Measurements from ENCODE around the gene IQUB.
"Not testable (repeated sequence)": the region's sequence is repeated elsewhere in the genome, so short reads cannot be mapped to it uniquely, and the experiment has no call there.

The IQUB gene

DNA sequence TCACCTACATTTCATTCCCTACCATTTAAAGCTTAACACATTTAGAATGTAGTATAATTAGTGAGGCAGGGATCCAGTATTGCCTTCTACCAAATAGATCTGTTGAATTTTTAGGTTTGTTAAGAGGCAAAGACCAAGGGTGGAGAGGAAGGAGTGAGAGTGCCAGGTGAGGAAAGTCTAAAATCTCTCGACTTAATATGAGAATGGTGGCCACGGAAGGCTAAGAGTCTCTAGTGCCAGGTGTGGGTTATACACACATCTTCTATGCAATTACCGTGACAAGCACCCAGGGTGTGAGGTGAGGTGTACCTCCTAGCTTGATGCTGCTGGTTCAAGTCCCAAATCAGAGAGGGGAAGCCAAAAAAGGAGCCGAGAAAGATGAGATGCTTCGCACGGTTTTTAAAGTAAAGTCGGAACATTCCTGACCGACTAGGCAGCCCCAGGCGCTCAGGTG, 439 bp downstream of the IQUB start:
- Histone ChIP-seq H2AFZ (ENCODE audit: low read depth, low read length) (peak overlapping the region; percentile 55; the same call in 1 of the 2 replicates), H3K9ac (ENCODE audit: low read depth, low read length) (peak overlapping the region; percentile 2; the same call in 1 of the 2 replicates), H4K20me1 (ENCODE audit: insufficient read depth, low read length) (no peaks in the 10 kb centered on the region)

DNA sequence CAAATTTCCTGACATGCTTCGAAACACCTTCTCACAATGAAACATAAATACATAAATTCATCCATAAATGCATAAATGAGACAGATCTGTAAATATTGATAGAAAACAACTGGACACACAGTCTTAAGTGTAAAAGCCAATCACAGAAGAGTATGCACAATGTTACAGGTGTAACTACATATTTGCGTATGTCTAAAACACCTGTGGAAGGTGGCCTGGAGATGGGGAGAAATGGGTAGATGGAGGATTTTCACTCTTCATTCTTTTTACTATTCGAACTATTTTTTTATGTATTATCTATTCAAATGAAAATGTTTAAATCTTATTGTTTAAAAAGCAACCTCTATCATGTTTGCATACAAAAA, 860 bp downstream of the IQUB start:
- H2AFZ ChIP-seq (ENCODE audit: low read depth, low read length) = no peak overlapping the region
- no peaks in the 10 kb centered on the region for H3K79me2 ChIP-seq (ENCODE audit: insufficient read depth, low read length)
- no peak for ATAC-seq (ENCODE audit: insufficient read depth, low read depth)
- no peak overlapping the region for H3K9ac ChIP-seq (ENCODE audit: low read depth, low read length)
- no peaks in the 10 kb centered on the region for H3K36me3 ChIP-seq (ENCODE audit: insufficient read depth, low read length)
- peaks cover 17% of the 10 kb centered on the region for H3K4me1 ChIP-seq (ENCODE audit: insufficient read depth, low read length)
- H3K9me3 ChIP-seq (ENCODE audit: insufficient read depth, low read length, severe bottlenecking) = no peaks in the 10 kb centered on the region
- no peaks in the 10 kb centered on the region for H4K20me1 ChIP-seq (ENCODE audit: insufficient read depth, low read length)
- H3K4me3 ChIP-seq (ENCODE audit: low read depth in 1 of 2, low read length in 2 of 2) = no peak overlapping the region
- no peak overlapping the region for H3K27ac ChIP-seq (ENCODE audit: low read length)
- H3K4me2 ChIP-seq (ENCODE audit: insufficient read depth, low read length) = no peak overlapping the region
- DNase-seq = no peak
- no peaks in the 10 kb centered on the region for H3K27me3 ChIP-seq (ENCODE audit: insufficient read depth, low read length, poor library complexity)
- TF ChIP-seq, protein P1, sequence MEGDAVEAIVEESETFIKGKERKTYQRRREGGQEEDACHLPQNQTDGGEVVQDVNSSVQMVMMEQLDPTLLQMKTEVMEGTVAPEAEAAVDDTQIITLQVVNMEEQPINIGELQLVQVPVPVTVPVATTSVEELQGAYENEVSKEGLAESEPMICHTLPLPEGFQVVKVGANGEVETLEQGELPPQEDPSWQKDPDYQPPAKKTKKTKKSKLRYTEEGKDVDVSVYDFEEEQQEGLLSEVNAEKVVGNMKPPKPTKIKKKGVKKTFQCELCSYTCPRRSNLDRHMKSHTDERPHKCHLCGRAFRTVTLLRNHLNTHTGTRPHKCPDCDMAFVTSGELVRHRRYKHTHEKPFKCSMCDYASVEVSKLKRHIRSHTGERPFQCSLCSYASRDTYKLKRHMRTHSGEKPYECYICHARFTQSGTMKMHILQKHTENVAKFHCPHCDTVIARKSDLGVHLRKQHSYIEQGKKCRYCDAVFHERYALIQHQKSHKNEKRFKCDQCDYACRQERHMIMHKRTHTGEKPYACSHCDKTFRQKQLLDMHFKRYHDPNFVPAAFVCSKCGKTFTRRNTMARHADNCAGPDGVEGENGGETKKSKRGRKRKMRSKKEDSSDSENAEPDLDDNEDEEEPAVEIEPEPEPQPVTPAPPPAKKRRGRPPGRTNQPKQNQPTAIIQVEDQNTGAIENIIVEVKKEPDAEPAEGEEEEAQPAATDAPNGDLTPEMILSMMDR (IDR thresholded peaks at IDR 0.05; ENCODE audit: borderline replicate concordance, extremely low read depth, low read length, poor library complexity, severe bottlenecking) = no peak
- no peak for TF ChIP-seq EZH2 (IDR thresholded peaks at IDR 0.05; ENCODE audit: borderline replicate concordance, low read depth, low read length, severe bottlenecking)

More for the DNA sequence above, 439 bp downstream of the IQUB start:
- H3K36me3 ChIP-seq (ENCODE audit: insufficient read depth, low read length) = no peaks in the 10 kb centered on the region
- H3K4me1 ChIP-seq (ENCODE audit: insufficient read depth, low read length) = peaks cover 17% of the 10 kb centered on the region
- TF ChIP-seq, protein P1 (IDR thresholded peaks at IDR 0.05; ENCODE audit: borderline replicate concordance, extremely low read depth, low read length, poor library complexity, severe bottlenecking) = no peak
- TF ChIP-seq EZH2 (IDR thresholded peaks at IDR 0.05; ENCODE audit: borderline replicate concordance, low read depth, low read length, severe bottlenecking) = no peak
- ATAC-seq (ENCODE audit: insufficient read depth, low read depth) (no peak), DNase-seq (no peak)
- no peaks in the 10 kb centered on the region for H3K79me2 ChIP-seq (ENCODE audit: insufficient read depth, low read length)
- no peak overlapping the region for H3K27ac ChIP-seq (ENCODE audit: low read length)
- no peaks in the 10 kb centered on the region for H3K27me3 ChIP-seq (ENCODE audit: insufficient read depth, low read length, poor library complexity)
- H3K9me3 ChIP-seq (ENCODE audit: insufficient read depth, low read length, severe bottlenecking) = no peaks in the 10 kb centered on the region
- H3K4me3 ChIP-seq (ENCODE audit: low read depth in 1 of 2, low read length in 2 of 2) = peak overlapping the region in 1 of 2 experiments; percentile 62; a peak in 2 of 4 replicates
- peak overlapping the region; percentile 80 for H3K4me2 ChIP-seq (ENCODE audit: insufficient read depth, low read length)

DNA sequence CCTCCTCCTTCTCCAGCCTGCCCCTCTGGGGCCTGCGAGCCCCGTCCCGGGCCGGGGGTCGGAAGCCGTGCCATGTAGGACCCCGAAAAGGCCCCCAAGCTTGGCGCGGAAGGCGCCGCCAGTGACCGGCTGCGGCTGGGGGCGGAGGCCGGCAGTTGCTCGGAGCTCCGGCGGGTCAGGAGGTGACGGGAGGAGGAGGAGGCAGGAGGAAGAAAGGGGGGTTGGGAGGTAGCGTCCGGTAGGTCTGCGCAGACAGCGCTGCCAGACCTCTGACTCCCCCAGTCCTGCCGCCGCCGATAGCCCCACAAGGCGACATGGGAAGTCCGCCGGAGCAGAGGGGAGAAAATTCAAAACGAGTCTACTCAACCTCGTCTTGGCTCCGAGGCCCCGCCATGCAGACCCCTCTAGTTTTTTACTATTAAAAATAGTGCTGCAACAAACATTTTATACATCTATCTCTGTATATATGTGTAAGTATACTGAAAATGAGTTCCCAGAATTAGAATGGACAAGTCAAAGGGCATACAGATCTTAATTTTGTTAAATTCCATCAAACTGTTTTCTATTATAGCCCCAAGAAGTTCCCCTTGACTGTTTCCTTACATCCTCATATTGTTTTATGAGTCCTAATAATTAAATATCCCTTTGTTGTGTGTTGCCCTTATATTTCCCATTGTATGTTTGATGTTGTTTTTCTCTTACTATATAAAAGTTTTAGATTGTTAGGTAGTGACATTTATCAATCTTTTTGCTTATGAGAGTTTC, 1.4 kb downstream of the IQUB start:
- not testable (repeated sequence) for H3K9me3 ChIP-seq (ENCODE audit: insufficient read depth, low read length, severe bottlenecking); H2AFZ ChIP-seq (ENCODE audit: low read depth, low read length); H3K4me2 ChIP-seq (ENCODE audit: insufficient read depth, low read length); H3K79me2 ChIP-seq (ENCODE audit: insufficient read depth, low read length); ATAC-seq (ENCODE audit: insufficient read depth, low read depth); H3K27me3 ChIP-seq (ENCODE audit: insufficient read depth, low read length, poor library complexity); H3K36me3 ChIP-seq (ENCODE audit: insufficient read depth, low read length); H4K20me1 ChIP-seq (ENCODE audit: insufficient read depth, low read length); H3K9ac ChIP-seq (ENCODE audit: low read depth, low read length); H3K27ac ChIP-seq (ENCODE audit: low read length); H3K4me3 ChIP-seq (ENCODE audit: low read depth in 1 of 2, low read length in 2 of 2)
- H3K4me1 ChIP-seq (ENCODE audit: insufficient read depth, low read length) = peaks cover 17% of the 10 kb centered on the region
- peak; percentile 33 for DNase-seq

DNA sequence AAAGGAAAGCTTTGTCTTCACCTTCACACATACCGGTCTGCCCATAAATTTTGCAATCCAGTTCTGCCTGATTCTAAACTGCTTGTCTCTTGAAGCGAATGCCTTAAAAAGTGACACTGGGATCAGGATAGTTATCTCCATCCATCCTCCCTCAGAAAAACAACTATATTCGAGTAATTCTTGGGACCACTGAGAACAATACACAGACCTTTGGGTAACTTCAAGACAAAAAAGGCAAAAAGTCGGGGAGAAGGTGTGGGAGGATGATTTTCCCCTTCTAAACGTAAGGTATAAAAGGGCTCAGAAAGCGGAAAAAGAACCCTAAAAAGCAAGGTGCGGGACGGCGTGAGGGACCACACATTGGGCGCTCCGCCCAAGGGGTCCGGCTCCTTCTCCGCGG, 2.1 kb downstream of the IQUB start:
- H3K36me3 ChIP-seq (ENCODE audit: insufficient read depth, low read length); H3K27ac ChIP-seq (ENCODE audit: low read length); ATAC-seq (ENCODE audit: insufficient read depth, low read depth); H3K4me3 ChIP-seq (ENCODE audit: low read depth in 1 of 2, low read length in 2 of 2); H4K20me1 ChIP-seq (ENCODE audit: insufficient read depth, low read length); H3K4me2 ChIP-seq (ENCODE audit: insufficient read depth, low read length); DNase-seq; H3K9me3 ChIP-seq (ENCODE audit: insufficient read depth, low read length, severe bottlenecking); H3K27me3 ChIP-seq (ENCODE audit: insufficient read depth, low read length, poor library complexity); H3K9ac ChIP-seq (ENCODE audit: low read depth, low read length); H3K79me2 ChIP-seq (ENCODE audit: insufficient read depth, low read length); H2AFZ ChIP-seq (ENCODE audit: low read depth, low read length): not testable (repeated sequence)
- H3K4me1 ChIP-seq (ENCODE audit: insufficient read depth, low read length) = peaks cover 17% of the 10 kb centered on the region

DNA sequence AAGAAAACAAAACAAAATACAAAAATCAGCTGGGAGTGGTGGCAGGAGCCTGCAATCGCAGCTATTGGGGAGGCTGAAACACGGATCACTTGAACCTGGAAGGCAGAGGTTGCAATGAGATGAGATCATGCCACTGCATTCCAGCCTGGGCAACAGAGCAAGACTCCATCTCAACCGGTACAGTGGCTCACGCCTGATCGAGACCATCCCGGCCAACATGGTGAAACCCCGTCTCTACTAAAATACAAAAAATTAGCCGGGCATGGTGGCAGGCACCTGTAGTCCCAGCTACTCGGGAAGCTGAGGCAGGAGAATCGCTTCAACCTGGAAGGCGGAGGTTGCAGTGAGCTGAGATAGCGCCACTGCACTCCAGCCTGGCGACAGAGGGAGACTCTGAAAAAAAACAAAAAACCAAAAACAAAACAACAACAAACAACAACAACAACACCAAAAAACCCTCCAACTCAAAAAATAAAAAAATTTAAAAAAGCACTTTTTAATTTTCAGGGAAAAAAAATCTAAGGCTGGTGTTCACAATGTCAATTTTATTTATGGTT, 4.3 kb downstream of the IQUB start:
- not testable (repeated sequence) for DNase-seq; ATAC-seq (ENCODE audit: insufficient read depth, low read depth)

More for the DNA sequence above, 4.3 kb downstream of the IQUB start:
- H3K9me3 ChIP-seq (ENCODE audit: insufficient read depth, low read length, severe bottlenecking); H3K4me2 ChIP-seq (ENCODE audit: insufficient read depth, low read length); H4K20me1 ChIP-seq (ENCODE audit: insufficient read depth, low read length); H3K4me3 ChIP-seq (ENCODE audit: low read depth in 1 of 2, low read length in 2 of 2); H3K9ac ChIP-seq (ENCODE audit: low read depth, low read length); H3K27ac ChIP-seq (ENCODE audit: low read length); H3K79me2 ChIP-seq (ENCODE audit: insufficient read depth, low read length); H3K4me1 ChIP-seq (ENCODE audit: insufficient read depth, low read length); H2AFZ ChIP-seq (ENCODE audit: low read depth, low read length); H3K36me3 ChIP-seq (ENCODE audit: insufficient read depth, low read length); H3K27me3 ChIP-seq (ENCODE audit: insufficient read depth, low read length, poor library complexity): not testable (repeated sequence)
